IPS-18a (cell line): Measurements from ENCODE around the gene ASPHD1.
A peak's percentile ranks its signal among the peaks of the same experiment; 100 is the strongest.
"Not testable (repeated sequence)": the region's sequence is repeated elsewhere in the genome, so short reads cannot be mapped to it uniquely, and the experiment has no call there.

Experiments used
- H3K27ac ChIP-seq: one replicate; pipeline ENCODE4 v1.5.1; 2013; ENCODE audit warnings: low read length
- H3K27me3 ChIP-seq: one replicate; pipeline ENCODE4 v1.6.1; 2013; ENCODE audit warnings: mild to moderate bottlenecking, low read length; ENCODE audit not compliant: control insufficient read depth, insufficient read depth
- H3K36me3 ChIP-seq: one replicate; pipeline ENCODE4 v1.6.1; 2013; ENCODE audit warnings: low read depth, low read length; ENCODE audit not compliant: control insufficient read depth
- H3K4me1 ChIP-seq: one replicate; pipeline ENCODE4 v1.6.1; 2013; ENCODE audit warnings: low read depth, low read length; ENCODE audit not compliant: control insufficient read depth
- H3K4me3 ChIP-seq: one replicate; pipeline ENCODE4 v1.5.1; 2013; ENCODE audit warnings: low read length
- H3K9ac ChIP-seq: one replicate; pipeline ENCODE4 v1.6.1; 2013; ENCODE audit warnings: mild to moderate bottlenecking, low read length, moderate library complexity
- H3K9me3 ChIP-seq: one replicate; pipeline ENCODE4 v1.6.1; 2013; ENCODE audit warnings: low read depth, low read length; ENCODE audit not compliant: control insufficient read depth

Gene ASPHD1

DNA sequence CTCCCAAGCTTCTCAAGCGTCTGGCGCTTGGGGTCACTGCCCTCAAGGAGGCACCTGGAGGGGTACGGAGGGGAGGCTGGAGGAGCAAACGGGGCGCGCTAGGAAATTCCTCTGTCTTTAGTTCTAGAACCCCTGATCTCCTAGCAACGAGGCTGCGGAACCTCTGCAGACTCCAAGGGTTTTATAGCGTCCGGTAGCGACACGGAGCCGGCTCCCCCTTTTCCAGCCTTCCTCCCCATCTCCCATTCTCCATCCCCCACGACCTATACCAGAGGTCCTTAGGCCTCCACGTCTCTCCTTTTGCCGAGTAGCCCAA, 36.7 kb upstream of the ASPHD1 start:
- Histone ChIP-seq H3K4me1 (no peaks in the 10 kb centered on the region), H3K27me3 (no peaks in the 10 kb centered on the region), H3K9me3 (no peaks in the 10 kb centered on the region), H3K4me3 (peak overlapping the region; percentile 91), H3K36me3 (peaks cover 15% of the 10 kb centered on the region), H3K27ac (no peak overlapping the region), H3K9ac (no peak overlapping the region)

DNA sequence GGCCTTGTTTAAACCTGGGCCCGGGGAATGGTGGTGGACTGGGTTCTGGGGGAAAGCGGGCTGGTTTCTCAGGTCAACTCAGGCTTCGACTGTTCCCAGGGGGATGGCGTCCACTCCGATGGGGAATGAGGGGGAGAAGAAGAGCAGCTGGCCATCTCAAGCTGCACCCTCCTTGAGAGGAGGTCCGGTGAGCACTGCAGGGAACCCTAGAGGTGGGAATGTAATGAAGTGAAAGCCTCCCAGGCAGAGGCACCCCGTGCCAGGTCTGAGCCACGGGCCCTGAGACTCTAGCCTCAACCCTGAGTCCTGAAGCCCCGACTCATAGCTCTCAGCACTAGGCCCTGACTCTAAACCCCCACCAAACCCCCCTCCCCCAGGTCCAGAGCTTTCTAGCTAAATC, 36.1 kb upstream of the ASPHD1 start:
- H3K9ac ChIP-seq: no peak overlapping the region
- no peak overlapping the region for H3K27ac ChIP-seq
- H3K4me1 ChIP-seq: no peaks in the 10 kb centered on the region
- H3K4me3 ChIP-seq: no peak overlapping the region
- no peaks in the 10 kb centered on the region for H3K27me3 ChIP-seq
- no peaks in the 10 kb centered on the region for H3K9me3 ChIP-seq
- peaks cover 10% of the 10 kb centered on the region for H3K36me3 ChIP-seq

DNA sequence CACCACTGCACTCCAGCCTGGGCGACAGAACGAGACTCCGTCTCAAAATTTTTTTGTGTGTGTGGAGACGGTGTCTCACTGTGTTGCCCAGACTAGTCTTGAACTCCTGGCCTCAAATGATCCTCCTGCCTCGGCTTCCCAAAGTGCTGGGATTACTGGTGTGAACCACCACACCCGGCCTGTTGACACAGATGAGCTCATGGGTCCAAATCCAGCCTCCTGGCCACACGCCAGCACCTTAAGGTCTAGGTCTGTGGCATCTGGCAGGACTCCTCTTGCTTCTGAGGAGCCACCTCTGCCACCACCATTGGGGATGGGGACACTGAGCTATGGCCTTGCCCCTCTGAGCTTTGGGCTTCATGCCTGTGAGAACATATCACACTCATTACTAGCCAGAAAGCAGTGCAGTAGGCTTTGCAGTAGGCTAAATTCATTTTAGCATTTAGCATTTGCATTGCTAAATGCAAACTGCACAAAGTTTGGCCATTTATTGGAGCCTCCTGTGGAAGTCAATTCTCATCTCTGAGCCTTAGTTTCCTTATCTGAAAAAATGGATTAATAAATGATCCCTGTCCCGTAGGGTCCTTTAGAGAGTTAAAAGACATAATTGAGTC, 31.8 kb upstream of the ASPHD1 start:
- Histone ChIP-seq H3K9ac (no peak overlapping the region), H3K27me3 (no peaks in the 10 kb centered on the region), H3K36me3 (no peaks in the 10 kb centered on the region), H3K4me3 (no peak overlapping the region), H3K9me3 (no peaks in the 10 kb centered on the region), H3K27ac (no peak overlapping the region), H3K4me1 (no peaks in the 10 kb centered on the region)

DNA sequence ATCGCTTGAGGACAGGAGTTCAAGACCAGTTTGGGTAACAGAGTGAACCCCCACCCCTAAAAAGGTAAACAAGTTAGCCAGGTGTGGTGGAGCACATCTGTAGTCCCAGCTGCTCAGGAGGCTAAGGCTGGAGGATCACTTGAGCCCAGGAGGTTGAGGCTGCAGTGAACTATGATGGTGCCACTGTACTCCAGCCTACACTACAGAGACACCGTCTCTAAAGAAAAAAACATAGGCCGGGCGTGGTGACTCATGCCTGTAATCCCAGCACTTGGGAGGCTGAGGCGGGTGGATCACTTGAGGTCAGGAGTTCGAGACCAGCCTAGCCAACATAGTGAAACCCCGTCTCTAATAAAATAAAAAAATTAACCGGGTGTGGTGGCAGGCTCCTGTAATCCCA, 31.2 kb upstream of the ASPHD1 start:
- H3K4me3 ChIP-seq, H3K27ac ChIP-seq: not testable (repeated sequence)

DNA sequence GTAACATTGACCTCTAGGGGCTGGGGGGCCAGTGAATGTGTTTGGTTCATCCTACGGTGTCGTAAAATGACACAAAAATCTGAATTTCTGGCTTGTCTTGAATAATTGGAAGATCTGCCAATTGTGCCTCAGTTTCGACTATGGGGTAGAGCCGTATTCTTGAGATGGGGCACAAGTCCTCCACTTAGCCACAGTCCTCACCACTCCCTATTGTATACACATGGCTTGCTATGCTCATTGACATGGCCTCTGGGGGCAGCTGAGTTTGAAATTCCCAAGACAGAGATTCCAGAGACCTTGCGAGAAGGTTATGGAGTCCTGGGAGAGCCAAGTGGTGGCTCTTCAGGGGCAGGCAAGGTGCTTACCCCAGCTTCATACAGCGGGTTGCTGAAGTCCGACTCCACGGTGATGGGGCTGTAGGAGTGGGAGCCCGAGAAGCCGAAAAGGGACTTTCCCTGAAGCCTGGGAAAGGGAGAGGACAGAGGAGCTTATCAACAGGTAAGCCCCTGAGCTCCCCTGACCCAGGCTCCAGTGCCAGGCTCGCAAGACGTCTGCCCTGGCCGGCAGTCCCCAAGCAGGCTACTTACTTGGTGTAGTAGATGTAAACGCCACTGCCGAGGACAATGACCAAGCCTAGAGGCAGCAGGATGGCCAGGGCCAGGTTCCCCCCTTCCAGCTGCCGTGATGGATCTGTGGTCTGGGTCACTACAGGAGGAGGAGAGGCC, 28.3 kb upstream of the ASPHD1 start:
- H3K27ac ChIP-seq: no peak overlapping the region
- no peaks in the 10 kb centered on the region for H3K36me3 ChIP-seq
- no peak overlapping the region for H3K4me3 ChIP-seq
- no peak overlapping the region for H3K9ac ChIP-seq
- H3K27me3 ChIP-seq: peaks cover 5% of the 10 kb centered on the region
- no peaks in the 10 kb centered on the region for H3K9me3 ChIP-seq
- no peaks in the 10 kb centered on the region for H3K4me1 ChIP-seq

More for the DNA sequence above, 31.2 kb upstream of the ASPHD1 start:
- H3K9ac ChIP-seq, H3K9me3 ChIP-seq, H3K36me3 ChIP-seq, H3K27me3 ChIP-seq, H3K4me1 ChIP-seq: not testable (repeated sequence)

DNA sequence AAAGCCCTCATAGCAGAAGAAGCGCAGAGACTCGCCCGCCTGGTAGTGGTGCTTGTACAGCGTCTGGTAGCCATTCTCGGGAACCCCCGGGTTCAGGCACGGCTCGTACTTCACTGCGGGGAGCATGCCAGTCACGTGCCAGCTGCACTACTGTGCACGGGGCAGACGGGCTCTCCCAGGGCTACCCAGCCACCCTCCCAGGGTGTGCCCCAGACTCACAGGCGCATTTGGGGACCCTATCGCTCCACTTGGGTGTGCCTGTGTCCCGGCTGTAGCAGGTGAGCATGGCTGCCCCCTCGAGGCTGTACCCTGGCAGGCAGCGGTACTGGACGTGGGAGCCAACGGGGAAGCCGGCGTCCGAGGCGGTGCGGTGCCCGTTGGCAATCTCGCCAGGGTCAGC, 27.0 kb upstream of the ASPHD1 start:
- no peak overlapping the region for H3K9ac ChIP-seq
- no peaks in the 10 kb centered on the region for H3K36me3 ChIP-seq
- no peaks in the 10 kb centered on the region for H3K9me3 ChIP-seq
- no peak overlapping the region for H3K4me3 ChIP-seq
- H3K4me1 ChIP-seq: no peaks in the 10 kb centered on the region
- H3K27ac ChIP-seq: no peak overlapping the region
- H3K27me3 ChIP-seq: peaks cover 8% of the 10 kb centered on the region

DNA sequence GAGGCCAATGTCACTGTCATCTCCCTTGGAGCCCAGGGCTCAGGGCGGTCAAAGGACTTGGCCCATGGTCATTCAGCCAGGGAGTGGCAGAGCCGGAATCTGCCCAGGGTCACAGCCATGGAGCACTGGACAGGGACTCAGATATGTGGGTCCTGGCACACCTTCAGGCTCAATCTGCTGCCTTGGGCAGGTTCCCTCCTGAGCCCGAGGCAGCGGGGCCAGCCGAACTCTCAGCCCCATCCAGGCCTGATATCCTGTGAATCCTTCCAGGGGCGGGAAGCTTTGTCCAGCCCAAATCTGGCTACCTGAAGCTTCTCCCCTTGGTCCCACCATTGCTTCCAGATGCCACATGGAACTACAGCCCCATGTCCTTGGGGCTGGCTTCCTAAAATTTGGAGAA, 25.1 kb upstream of the ASPHD1 start:
- no peak overlapping the region for H3K9ac ChIP-seq

DNA sequence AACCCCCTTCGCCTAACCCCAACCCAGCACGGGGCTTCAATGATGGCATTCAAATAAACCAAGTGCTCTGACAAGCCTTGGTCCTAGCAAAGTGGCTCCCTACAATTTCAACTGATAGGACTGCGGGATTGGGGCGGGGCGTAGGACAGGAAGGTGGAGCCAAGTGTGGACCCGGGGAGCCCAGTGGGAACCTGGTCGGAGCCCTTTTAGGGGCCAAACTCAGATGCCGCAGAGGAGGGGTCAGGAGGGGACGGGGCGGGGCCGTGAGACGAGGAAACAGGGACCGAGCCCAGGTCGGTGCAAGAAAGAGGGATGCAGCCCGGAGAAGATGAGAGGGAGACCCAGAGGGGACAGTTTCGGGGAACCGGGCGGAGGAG, 24.1 kb upstream of the ASPHD1 start:
- Histone ChIP-seq H3K9ac (no peak overlapping the region), H3K27me3 (peaks cover 8% of the 10 kb centered on the region), H3K4me3 (peak overlapping the region; percentile 64), H3K4me1 (no peaks in the 10 kb centered on the region), H3K27ac (no peak overlapping the region), H3K9me3 (no peaks in the 10 kb centered on the region), H3K36me3 (peaks cover 4% of the 10 kb centered on the region)

More for the DNA sequence above, 25.1 kb upstream of the ASPHD1 start:
- Histone ChIP-seq H3K9me3 (no peaks in the 10 kb centered on the region), H3K36me3 (peaks cover 4% of the 10 kb centered on the region), H3K27me3 (peaks cover 8% of the 10 kb centered on the region), H3K4me3 (no peak overlapping the region), H3K27ac (no peak overlapping the region), H3K4me1 (no peaks in the 10 kb centered on the region)

DNA sequence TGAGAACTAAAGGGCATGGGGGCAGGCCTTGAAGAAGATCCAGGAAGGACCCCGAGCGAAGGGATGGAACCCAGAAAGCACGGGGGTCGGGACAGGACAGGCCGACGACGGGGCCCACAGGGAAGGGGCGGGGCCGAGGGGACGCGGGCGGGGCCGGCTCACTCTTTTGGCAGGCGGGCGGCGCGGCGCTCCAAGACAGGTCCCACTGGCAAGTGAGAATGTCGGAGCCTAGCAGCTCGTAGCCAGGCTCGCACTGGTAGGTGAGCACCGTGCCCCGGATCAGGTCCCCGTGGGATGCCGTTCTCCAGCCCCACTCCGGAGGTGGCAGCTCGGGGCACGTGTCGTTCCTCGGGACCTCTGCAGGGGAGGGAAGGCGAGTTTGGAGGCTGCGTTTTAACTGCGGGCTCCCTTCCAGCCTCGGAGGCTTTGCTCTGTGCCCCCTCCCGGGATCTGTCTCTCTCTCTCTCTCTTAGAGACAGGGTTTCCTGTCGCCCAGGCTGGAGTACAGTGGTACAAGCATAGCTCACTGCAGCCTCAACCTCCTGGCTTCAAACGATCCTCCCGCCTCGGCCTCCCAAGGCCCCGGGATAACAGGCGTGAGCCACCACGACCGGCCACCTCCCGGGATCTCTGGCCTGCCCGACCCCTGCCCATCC, 23.6 kb upstream of the ASPHD1 start:
- Histone ChIP-seq H3K9me3 (no peaks in the 10 kb centered on the region), H3K4me3 (peak overlapping the region; percentile 64), H3K27ac (no peak overlapping the region), H3K27me3 (peaks cover 8% of the 10 kb centered on the region), H3K36me3 (peaks cover 4% of the 10 kb centered on the region), H3K4me1 (no peaks in the 10 kb centered on the region), H3K9ac (no peak overlapping the region)

DNA sequence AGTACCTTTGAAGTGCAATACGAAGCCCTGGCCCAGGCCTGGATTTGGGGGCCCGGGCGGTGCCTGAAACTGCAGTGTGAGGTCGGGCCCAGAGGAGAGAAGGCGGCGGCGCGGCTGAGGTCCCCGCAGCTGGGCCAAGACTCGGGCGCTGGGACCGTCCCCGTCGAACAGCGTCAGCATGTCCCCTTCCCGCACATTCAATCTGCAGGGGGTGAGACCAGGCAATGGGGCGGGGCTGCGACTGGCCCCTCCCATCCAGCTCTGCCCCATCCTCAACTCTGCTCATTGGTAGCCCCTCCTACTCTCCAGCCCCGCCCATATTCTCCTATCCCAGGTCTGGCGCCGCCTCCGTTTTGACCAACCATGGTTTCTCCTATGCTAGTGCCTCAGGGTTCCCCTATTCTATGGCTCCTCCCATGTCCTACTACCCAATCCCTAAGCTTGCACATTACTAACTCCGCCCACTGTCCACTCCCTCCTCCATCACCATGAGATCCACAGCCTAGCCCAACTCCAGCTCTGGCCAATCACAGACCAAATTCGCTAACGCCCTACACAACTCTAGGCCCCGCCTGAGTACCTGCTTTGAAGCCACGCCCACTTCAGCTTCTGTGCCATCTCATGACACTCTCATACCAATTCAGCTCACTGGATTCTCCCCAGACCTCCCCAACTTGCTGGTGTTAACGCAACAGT, 22.9 kb upstream of the ASPHD1 start:
- Histone ChIP-seq H3K4me3 (peak overlapping the region; percentile 64), H3K9ac (no peak overlapping the region), H3K27me3 (peaks cover 8% of the 10 kb centered on the region), H3K4me1 (no peaks in the 10 kb centered on the region), H3K9me3 (no peaks in the 10 kb centered on the region), H3K36me3 (peaks cover 4% of the 10 kb centered on the region), H3K27ac (no peak overlapping the region)

DNA sequence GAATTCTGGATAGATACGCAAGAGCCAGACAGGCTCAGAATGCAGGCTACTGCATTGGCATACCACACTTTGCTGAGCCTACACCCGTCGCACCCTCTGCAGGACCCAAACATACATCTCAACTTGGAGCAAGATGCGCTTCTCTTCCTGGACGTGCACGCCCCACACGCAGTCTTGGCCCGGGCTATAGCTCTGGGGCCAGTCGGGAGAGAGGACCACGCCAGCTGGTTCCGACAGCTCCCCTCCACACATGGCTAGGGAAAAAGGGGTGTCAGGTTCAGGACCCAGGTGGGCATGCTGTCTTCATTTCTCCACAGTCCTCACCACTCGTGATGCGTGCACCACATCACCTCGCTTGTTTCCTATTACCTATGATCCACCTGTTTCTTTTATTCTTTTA, 22.1 kb upstream of the ASPHD1 start:
- Histone ChIP-seq H3K9me3 (no peaks in the 10 kb centered on the region), H3K27me3 (peaks cover 8% of the 10 kb centered on the region), H3K4me3 (no peak overlapping the region), H3K36me3 (peaks cover 7% of the 10 kb centered on the region), H3K4me1 (no peaks in the 10 kb centered on the region), H3K27ac (no peak overlapping the region), H3K9ac (no peak overlapping the region)
